GM13976 (cell line): Measurements from ENCODE around the gene SPG7.

Experiments used
- DNase-seq: peaks from one replicate; pipeline ENCODE4 v3.0.0; 2012; ENCODE audit warnings: low spot score
- CTCF ChIP-seq: IDR thresholded peaks from 2 replicates; pipeline ENCODE4 v1.5.1; 2012; ENCODE audit warnings: borderline replicate concordance, mild to moderate bottlenecking; ENCODE audit not compliant: insufficient read depth; ENCODE audit errors: extremely low read depth, missing control alignments, control extremely low read depth
- in situ Hi-C: fragments of 300-500 bp; cut with MboI; formaldehyde crosslinking; loops from one replicate; pipeline ENCODE4 v1.12.0; 2022; ENCODE audit warnings: low sequenced_read_pairs, mixed read lengths, inconsistent platforms; ENCODE audit not compliant: unreplicated experiment

SPG7 gene

GRCh38 chr16:89555265-89555664 lies 47.1 kb downstream of the SPG7 start:
- in situ Hi-C loops: no loop called here
- no peak for TF ChIP-seq CTCF

GRCh38 chr16:89555780-89556179 lies 47.6 kb downstream of the SPG7 start:
- no peak for TF ChIP-seq CTCF
- no peak for DNase-seq
- in situ Hi-C loops: no loop called here

More at GRCh38 chr16:89555265-89555664, 47.1 kb downstream of the SPG7 start:
- no peak for DNase-seq

GRCh38 chr16:89556750-89557689 lies 48.8 kb downstream of the SPG7 start:
- DNase-seq: peak; percentile 85

DNA sequence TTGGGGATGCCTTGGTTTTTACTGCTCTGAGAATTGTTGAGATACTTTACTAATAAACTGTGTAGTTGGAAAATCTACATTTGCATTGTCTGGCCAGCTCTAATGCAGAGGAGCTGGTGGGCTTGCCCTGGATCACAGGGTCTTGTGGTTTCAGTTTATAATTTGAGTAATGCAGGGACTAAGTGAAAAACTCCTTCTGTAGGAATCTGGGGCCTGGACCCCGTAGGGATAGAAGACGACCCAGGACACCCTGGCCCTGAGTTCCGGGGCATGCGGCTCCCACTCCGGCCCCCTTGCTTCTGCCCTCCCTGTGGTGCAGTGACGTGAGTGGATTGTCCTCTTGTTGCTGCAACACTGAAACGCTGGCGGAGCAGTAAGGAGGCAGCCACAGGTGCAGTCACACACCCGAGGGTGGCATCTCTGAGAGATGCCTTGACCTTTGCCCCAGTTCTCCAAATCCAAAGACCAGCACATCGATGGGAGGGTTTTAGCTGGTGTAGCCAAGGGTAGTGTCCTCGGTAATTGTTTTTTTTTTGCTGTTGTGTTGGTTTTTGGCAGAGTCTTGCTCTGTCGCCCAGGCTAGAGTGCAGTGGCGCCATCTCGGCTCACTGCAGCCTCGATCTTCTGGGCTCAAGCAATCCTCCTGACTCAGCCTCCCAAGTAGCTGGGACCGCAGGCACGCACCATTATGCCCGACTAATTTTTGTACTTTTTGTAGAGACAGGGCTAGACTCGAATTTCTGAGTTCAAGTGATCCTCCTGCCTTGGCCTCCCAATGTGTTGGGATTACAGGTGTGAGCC lies 49.7 kb downstream of the SPG7 start:
- in situ Hi-C loops: no loop called here
- DNase-seq: no peak
- no peak for TF ChIP-seq CTCF

More at GRCh38 chr16:89556750-89557689, 48.8 kb downstream of the SPG7 start:
- TF ChIP-seq CTCF: peak; percentile 59
- in situ Hi-C loops: no loop called here

GRCh38 chr16:89560378-89561141 lies 52.4 kb downstream of the SPG7 start, which contains the start of gene RPL13:
Gene RPL13 (plus strand): TSS chr16:89560682. CDS start chr16:89560960, 278 bp downstream.
- TF ChIP-seq CTCF: no peak
- in situ Hi-C loops: no loop called here
- peak; percentile 99 for DNase-seq

GRCh38 chr16:89561142-89561883 lies 53.1 kb downstream of the SPG7 start:
- TF ChIP-seq CTCF: no peak
- DNase-seq: no peak
- in situ Hi-C loops: no loop called here
